ENCODE results near the gene CNGB1. TPM values are rescaled to one million over a fixed set of nuclear protein-coding genes. Genes with fewer than 3 reads are reported as not detected.

CNGB1 gene
- total RNA-seq, 1 donor: not detected

- H3K4me3 ChIP-seq (ENCODE audit: low read depth, low read length): no peak overlapping the region
- DNase-seq (ENCODE audit: low read depth): no peak
- TF ChIP-seq CTCF (IDR thresholded peaks at IDR 0.05; ENCODE audit: insufficient read depth, low read depth, low read length): no peak
Observed at GRCh38 chr16:57926041-57926440, 44.9 kb downstream of the CNGB1 start.

- H3K4me3 ChIP-seq (ENCODE audit: low read depth, low read length): no peak overlapping the region
- no peak for DNase-seq (ENCODE audit: low read depth)
- no peak for TF ChIP-seq CTCF (IDR thresholded peaks at IDR 0.05; ENCODE audit: insufficient read depth, low read depth, low read length)
Observed at GRCh38 chr16:57925310-57925709, 45.6 kb downstream of the CNGB1 start.

GRCh38 chr16:57924514-57924913, 46.4 kb downstream of the CNGB1 start:
- no peak overlapping the region for H3K4me3 ChIP-seq (ENCODE audit: low read depth, low read length)
- DNase-seq (ENCODE audit: low read depth): no peak
- no peak for TF ChIP-seq CTCF (IDR thresholded peaks at IDR 0.05; ENCODE audit: insufficient read depth, low read depth, low read length)

GRCh38 chr16:57923841-57924240, 47.1 kb downstream of the CNGB1 start:
- no peak for DNase-seq (ENCODE audit: low read depth)
- TF ChIP-seq CTCF (IDR thresholded peaks at IDR 0.05; ENCODE audit: insufficient read depth, low read depth, low read length): no peak
- H3K4me3 ChIP-seq (ENCODE audit: low read depth, low read length): no peak overlapping the region

GRCh38 chr16:57923418-57923817, 47.5 kb downstream of the CNGB1 start:
- DNase-seq (ENCODE audit: low read depth): no peak
- TF ChIP-seq CTCF (IDR thresholded peaks at IDR 0.05; ENCODE audit: insufficient read depth, low read depth, low read length): no peak
- no peak overlapping the region for H3K4me3 ChIP-seq (ENCODE audit: low read depth, low read length)

- TF ChIP-seq CTCF (IDR thresholded peaks at IDR 0.05; ENCODE audit: insufficient read depth, low read depth, low read length): no peak
- no peak overlapping the region for H3K4me3 ChIP-seq (ENCODE audit: low read depth, low read length)
- DNase-seq (ENCODE audit: low read depth): no peak
Observed at GRCh38 chr16:57920880-57921229, 50.1 kb downstream of the CNGB1 start.

- H3K4me3 ChIP-seq (ENCODE audit: low read depth, low read length): no peak overlapping the region
- no peak for DNase-seq (ENCODE audit: low read depth)
- TF ChIP-seq CTCF (IDR thresholded peaks at IDR 0.05; ENCODE audit: insufficient read depth, low read depth, low read length): no peak
Observed at GRCh38 chr16:57920215-57920879, 50.6 kb downstream of the CNGB1 start.
